Pancreas (tissue), 10 donors: ENCODE results near the gene C14orf180. TPM values are rescaled to one million over a fixed set of nuclear protein-coding genes. Genes with fewer than 3 reads are reported as not detected.

Experiments
- ATAC-seq, 4 donors: fragments of 200-7000 bp; cut with Tn5 transposase; one replicate each; pipeline versions ENCODE4 v1.8.0 to v1.9.1; 2020; ENCODE audit warnings: mild to moderate bottlenecking in 4 of 4, moderate library complexity in 4 of 4
- DNase-seq, 6 donors: peaks; one replicate each; pipeline ENCODE4 v3.0.0-alpha.2; 2020
- FAIRE-seq: peaks from 2 replicates; lab custom pipeline; 2012; peaks lifted over from hg19 to GRCh38; lab: Jason Lieb, UNC
- H3K27ac ChIP-seq, 4 donors: fragments of 200-600 bp; sonication (generic); 1 replicate in 3 of 4; 2 replicates in 1 of 4; pipeline versions ENCODE4 v1.5.0 to v1.8.0; 2020
- H3K27me3 ChIP-seq, 4 donors: fragments of 200-600 bp; one replicate each; pipeline ENCODE4 v1.8.0; 2021
- H3K36me3 ChIP-seq, 3 donors: fragments of 200-600 bp; sonication (generic) in 1 of 3; one replicate each; pipeline versions ENCODE4 v1.5.0 to v1.8.0; 2020 to 2021
- H3K4me1 ChIP-seq, 3 donors: fragments of 200-600 bp; one replicate each; pipeline ENCODE4 v1.8.0; 2021
- H3K4me3 ChIP-seq, 4 donors: fragments of 200-600 bp; sonication (generic) in 2 of 4; one replicate each; pipeline versions ENCODE4 v1.5.0 to v1.8.0; 2020 to 2021
- H3K9me3 ChIP-seq, 4 donors: fragments of 200-600 bp; one replicate each; pipeline ENCODE4 v1.8.0; 2021
- WGBS, 2 donors: extraction: QIAGEN DNeasy Blood & Tissue Kit; methylation state at CpG; one replicate each; pipeline ENCODE4 v1.1.7; 2013; 5-methylcytosine and 5-hydroxymethylcytosine counted together
- intact Hi-C, 3 donors: fragments of 100-400 bp; cut with DNase I; formaldehyde crosslinking; loops; one replicate each; pipeline versions ENCODE4 v1.11.1 to v1.14.2; 2022
- polyA plus RNA-seq, 2 donors: library from polyadenylated mRNA; stranded (reverse); fragments of 200-250 nt; gene quantifications; one replicate each; pipeline ENCODE4 v1.2.3, GENCODE V29; 2013
- total RNA-seq, 6 donors: library from RNA; stranded (reverse); fragmentation: NEBNext Ultra II Directional in 4 of 6; extraction: Animal tissue kit (Norgen Biotek cat#: 25700) in 4 of 6; gene quantifications; one replicate each; pipeline versions ENCODE4 v1.2.1 to v1.2.4, GENCODE V29; 2021 to 2023
- TF ChIP-seq, protein P1 (sequence below), 4 donors: fragments of 200-600 bp; sonication (generic) in 3 of 4; IDR thresholded peaks; one replicate each; pipeline versions ENCODE4 v1.5.0 to v1.8.0; 2021; ENCODE audit warnings: antibody characterized with exemption in 4 of 4
- donor health status: healthy with polysubstance abuse.
- donor health status: DM: no; HTN: no; CAD: no; lungs with moderate emphysema.
- donor health status: DM: no; HTN: no; CAD: no.
- donor health status: control.
- donor health status: control.
- donor health status: Bipolar disorder and iron deficiency.
- donor health status: DM: yes; HTN: yes; CAD: no.
- donor health status: DM: no; HTN: no; CAD: no.
- donor health status: DM: no; HTN: no; CAD: no.
- donor health status: DM: yes; HTN: yes; CAD: no.

The C14orf180 gene
- total and polyA plus RNA-seq, 8 donors, result 0.09 to 1.1 (median 0.34) TPM; not detected in 2

DNA sequence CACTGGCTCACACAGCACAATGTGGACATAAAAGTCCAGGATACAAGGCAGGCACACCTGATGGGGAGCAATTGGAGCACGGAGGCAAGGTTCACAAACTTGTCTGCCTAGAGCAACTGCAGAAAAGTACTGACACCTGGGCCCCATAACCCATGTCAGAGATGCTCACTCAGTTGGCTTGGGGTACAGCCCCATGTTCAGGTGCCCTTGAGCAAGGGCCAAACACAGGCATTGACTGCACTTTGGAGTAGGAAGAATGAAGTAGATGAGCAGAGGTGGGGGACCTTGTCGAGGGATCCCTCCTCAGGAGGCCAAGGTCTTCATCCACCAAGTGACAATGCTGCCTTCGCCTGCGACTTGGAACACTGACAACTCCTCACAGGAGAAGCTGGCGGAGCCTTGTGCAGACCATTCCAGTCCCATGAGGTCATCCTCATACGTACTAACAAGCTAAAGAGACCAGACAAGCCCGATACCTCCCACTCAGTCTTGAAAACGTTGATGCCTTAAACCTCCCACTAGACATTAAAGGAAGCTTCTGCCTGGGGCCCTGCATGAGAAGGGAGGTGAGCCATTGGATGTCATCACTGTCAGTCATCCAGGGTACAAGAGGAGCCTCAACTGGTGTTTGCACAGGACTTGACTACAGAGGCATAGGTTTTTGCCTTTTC lies 42.5 kb upstream of the C14orf180 start:
- ATAC-seq (peak in 1 of 4 donors; percentile 39), DNase-seq (peak in 1 of 6 donors; percentile 13)
- intact Hi-C loops, result no loop called here

DNA sequence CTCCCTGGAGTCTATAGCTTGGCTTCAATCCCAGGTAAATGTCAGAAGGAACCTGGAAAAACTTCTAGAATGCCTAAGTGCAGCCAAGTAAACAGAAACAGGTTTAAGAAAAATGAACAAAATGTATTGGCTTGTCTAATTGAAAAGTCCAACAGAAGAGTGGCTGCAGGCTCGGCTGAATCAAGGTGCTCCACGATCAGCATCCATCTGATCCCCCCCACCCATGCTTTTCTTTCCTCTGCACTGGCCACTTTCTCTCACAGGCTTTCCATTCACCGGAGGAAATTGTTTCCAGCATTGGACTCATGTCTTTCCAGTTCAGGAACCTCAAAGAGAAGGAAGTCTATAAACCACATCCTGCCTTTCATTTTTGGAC lies 42.0 kb upstream of the C14orf180 start:
- Histone ChIP-seq H3K27me3 (peaks cover 0 to 17% (median 3%) of the 10 kb centered on the region in 4 donors), H3K9me3 (no peaks in the 10 kb centered on the region), H3K36me3 (no peaks in the 10 kb centered on the region), H3K27ac (no peak overlapping the region), H3K4me3 (no peak overlapping the region), H3K4me1 (no peaks in the 10 kb centered on the region)
- ATAC-seq (no peak), FAIRE-seq (no peak), DNase-seq (no peak)
- 55 to 68% methylated on average over 3 of the region's 3 CpGs for WGBS, 2 donors
- intact Hi-C loops, result no loop called here
- TF ChIP-seq, protein P1, sequence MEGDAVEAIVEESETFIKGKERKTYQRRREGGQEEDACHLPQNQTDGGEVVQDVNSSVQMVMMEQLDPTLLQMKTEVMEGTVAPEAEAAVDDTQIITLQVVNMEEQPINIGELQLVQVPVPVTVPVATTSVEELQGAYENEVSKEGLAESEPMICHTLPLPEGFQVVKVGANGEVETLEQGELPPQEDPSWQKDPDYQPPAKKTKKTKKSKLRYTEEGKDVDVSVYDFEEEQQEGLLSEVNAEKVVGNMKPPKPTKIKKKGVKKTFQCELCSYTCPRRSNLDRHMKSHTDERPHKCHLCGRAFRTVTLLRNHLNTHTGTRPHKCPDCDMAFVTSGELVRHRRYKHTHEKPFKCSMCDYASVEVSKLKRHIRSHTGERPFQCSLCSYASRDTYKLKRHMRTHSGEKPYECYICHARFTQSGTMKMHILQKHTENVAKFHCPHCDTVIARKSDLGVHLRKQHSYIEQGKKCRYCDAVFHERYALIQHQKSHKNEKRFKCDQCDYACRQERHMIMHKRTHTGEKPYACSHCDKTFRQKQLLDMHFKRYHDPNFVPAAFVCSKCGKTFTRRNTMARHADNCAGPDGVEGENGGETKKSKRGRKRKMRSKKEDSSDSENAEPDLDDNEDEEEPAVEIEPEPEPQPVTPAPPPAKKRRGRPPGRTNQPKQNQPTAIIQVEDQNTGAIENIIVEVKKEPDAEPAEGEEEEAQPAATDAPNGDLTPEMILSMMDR (IDR thresholded peaks at IDR 0.05), result no peak

More for the DNA sequence above, 42.5 kb upstream of the C14orf180 start:
- TF ChIP-seq, protein P1 (IDR thresholded peaks at IDR 0.05), result no peak
- Histone ChIP-seq H3K4me3 (no peak overlapping the region), H3K9me3 (no peaks in the 10 kb centered on the region), H3K27me3 (peaks cover 0 to 17% (median 3%) of the 10 kb centered on the region in 4 donors), H3K36me3 (no peaks in the 10 kb centered on the region), H3K27ac (no peak overlapping the region), H3K4me1 (no peaks in the 10 kb centered on the region)
- FAIRE-seq, result no peak
- 41 to 48% methylated on average over 8 of the region's 8 CpGs for WGBS, 2 donors

DNA sequence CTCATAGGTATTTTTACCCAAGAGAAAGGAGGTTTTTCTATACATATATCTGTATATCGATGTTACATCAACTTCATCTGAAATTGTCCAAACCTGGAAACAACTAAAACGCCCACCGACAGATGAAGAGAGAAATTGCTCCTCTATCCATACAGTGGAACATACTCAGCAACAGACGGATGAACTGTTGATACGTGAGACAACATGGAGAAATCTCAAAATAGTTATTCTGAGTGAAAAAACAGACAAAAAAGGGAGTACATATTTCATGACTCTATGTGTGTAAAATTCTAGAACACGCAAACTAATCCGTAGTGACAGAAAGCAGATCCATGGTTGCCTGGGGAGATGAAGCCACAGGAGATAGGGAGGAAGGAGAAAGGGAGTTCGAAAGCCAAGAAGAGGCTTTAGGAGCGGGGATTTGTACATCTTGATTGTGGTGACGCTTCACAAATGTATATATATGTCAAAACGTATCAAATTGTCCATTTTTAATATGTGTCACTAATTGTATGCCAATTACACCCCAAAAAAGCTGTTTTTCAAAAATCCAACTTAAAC lies 37.6 kb upstream of the C14orf180 start:
- TF ChIP-seq, protein P1 (IDR thresholded peaks at IDR 0.05), result no peak
- Histone ChIP-seq H3K27me3 (peaks cover 0 to 14% (median 4%) of the 10 kb centered on the region in 4 donors), H3K4me1 (no peaks in the 10 kb centered on the region), H3K36me3 (no peaks in the 10 kb centered on the region), H3K9me3 (no peaks in the 10 kb centered on the region), H3K4me3 (no peak overlapping the region), H3K27ac (no peak overlapping the region)
- FAIRE-seq, result no peak
- WGBS, 2 donors, result 61 to 74% methylated on average over 11 of the region's 11 CpGs
- intact Hi-C loops, result no loop called here
- DNase-seq, result no peak
- ATAC-seq, result no peak

DNA sequence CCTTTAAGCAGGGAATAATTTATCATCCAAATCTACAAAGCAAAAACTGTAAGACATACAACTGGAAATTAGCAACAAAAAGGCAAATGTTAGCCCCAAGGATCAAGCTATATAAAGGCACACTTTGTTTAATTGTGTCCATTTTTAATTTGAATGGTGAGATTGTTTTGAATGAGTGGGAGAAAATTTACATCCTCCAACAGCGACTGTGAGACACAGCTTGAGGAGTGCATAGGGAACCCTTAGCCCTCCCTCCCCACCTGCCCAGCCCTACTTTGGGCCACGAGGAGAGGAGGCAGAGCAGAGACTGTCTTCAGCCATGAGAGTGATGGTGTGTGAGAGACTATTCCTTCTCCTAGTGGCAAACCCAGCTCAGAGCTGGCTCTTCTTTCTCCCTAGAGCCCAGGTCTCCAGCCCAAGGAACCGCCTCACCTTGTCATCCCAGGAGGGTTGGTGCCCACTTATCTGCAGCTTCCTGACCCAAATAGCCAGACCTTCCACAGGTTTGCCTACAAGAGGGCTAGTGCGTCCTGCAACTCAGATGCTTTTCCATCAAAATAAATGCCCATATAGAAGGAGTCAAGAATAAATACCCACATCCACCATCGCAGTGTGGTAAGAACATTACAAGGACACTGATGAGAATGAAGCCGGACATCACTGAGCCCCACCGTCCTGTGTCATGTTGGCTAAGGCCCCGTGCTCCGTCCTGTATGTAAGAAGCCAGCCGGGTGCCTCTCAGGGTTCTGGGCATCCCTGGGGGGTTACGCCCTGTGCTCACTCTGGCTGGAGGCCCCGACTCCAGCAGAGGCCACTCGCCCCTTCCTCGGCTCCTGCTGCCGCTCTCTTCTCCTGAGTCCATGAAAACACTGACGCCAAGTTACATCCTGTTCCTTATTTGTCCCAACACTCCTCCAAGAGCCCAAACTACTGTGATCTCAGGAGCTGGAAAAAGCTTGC lies 36.4 kb upstream of the C14orf180 start:
- H3K27ac ChIP-seq, result no peak overlapping the region
- FAIRE-seq (no peak), DNase-seq (peak in 1 of 6 donors; percentile 22), ATAC-seq (no peak)
- TF ChIP-seq, protein P1 (IDR thresholded peaks at IDR 0.05), result no peak
- H3K27me3 ChIP-seq, result peaks cover 0 to 12% (median 4%) of the 10 kb centered on the region in 4 donors
- H3K36me3 ChIP-seq, result no peaks in the 10 kb centered on the region
- intact Hi-C loops, result no loop called here
- H3K4me3 ChIP-seq, result no peak overlapping the region
- no peaks in the 10 kb centered on the region for H3K9me3 ChIP-seq
- H3K4me1 ChIP-seq, result no peaks in the 10 kb centered on the region
- 66 to 82% methylated on average over 16 of the region's 16 CpGs for WGBS, 2 donors
